Kidney (tissue), 14 donors: ENCODE measurements around the gene PNP. TPM values are rescaled to one million over a fixed set of nuclear protein-coding genes. Genes with fewer than 3 reads are reported as not detected.

Experiments used
- DNase-seq, 5 donors: peaks; one replicate each; pipeline ENCODE4 v3.0.0-alpha.2; 2013 to 2020
- FAIRE-seq: peaks from 2 replicates; lab custom pipeline; 2012; peaks lifted over from hg19 to GRCh38; lab: Jason Lieb, UNC
- H3K27ac ChIP-seq, 2 donors: one replicate each; pipeline ENCODE4 v1.7.0; 2013; ENCODE audit warnings: low read depth in 2 of 2, low read length in 2 of 2, inconsistent platforms in 1 of 2
- H3K27me3 ChIP-seq: one replicate; pipeline ENCODE4 v1.7.1; 2013; ENCODE audit warnings: low read length, inconsistent platforms; ENCODE audit not compliant: control insufficient read depth, insufficient read depth
- H3K36me3 ChIP-seq, 3 donors: one replicate each; pipeline versions ENCODE4 v1.7.0 to v1.7.1; 2013; ENCODE audit warnings: low read length in 3 of 3, control low read depth in 1 of 3, inconsistent platforms in 1 of 3; ENCODE audit not compliant: insufficient read depth in 3 of 3, control insufficient read depth in 2 of 3
- H3K4me1 ChIP-seq, 3 donors: one replicate each; pipeline versions ENCODE4 v1.7.0 to v1.7.1; 2013; ENCODE audit warnings: low read length in 3 of 3, inconsistent platforms in 1 of 3, low read depth in 1 of 3; ENCODE audit not compliant: control insufficient read depth in 2 of 3, insufficient read depth in 2 of 3
- H3K4me3 ChIP-seq, 3 donors: one replicate each; pipeline versions ENCODE4 v1.7.0 to v1.8.1; 2013; ENCODE audit warnings: low read length in 3 of 3, control low read depth in 1 of 3, inconsistent platforms in 1 of 3
- H3K9ac ChIP-seq, 3 donors: one replicate each; pipeline versions ENCODE4 v1.7.0 to v1.7.1; 2013; ENCODE audit warnings: low read length in 3 of 3, control low read depth in 1 of 3, inconsistent platforms in 1 of 3
- H3K9me3 ChIP-seq, 3 donors: one replicate each; pipeline versions ENCODE4 v1.7.0 to v1.7.1; 2013; ENCODE audit warnings: low read length in 3 of 3, control low read depth in 1 of 3, inconsistent platforms in 1 of 3; ENCODE audit not compliant: control insufficient read depth in 2 of 3, insufficient read depth in 1 of 3
- intact Hi-C: fragments of 100-400 bp; cut with DNase I; formaldehyde crosslinking; loops from one replicate; pipeline ENCODE4 v1.11.1; 2022
- polyA plus RNA-seq: library from polyadenylated mRNA; stranded (reverse); fragments of 350-450 nt; fragmentation: Illumina TruSeq; extraction: RNeasy Lipid Tissue Mini Kit (QIAGEN cat#74804); gene quantifications from one replicate; pipeline ENCODE4 v1.2.3, GENCODE V29; 2014; ENCODE audit warnings: low read depth, low replicate concordance; ENCODE audit not compliant: insufficient read depth
- total RNA-seq: library from RNA; stranded (reverse); fragmentation: NEBNext Ultra II Directional; extraction: Animal tissue kit (Norgen Biotek cat#: 25700); gene quantifications from one replicate; pipeline ENCODE4 v1.2.1, GENCODE V29; 2021
- TF ChIP-seq, protein P1 (sequence below): IDR thresholded peaks from 3 replicates; pipeline ENCODE4 v1.5.1; 2012; ENCODE audit warnings: mild to moderate bottlenecking, moderate library complexity, borderline replicate concordance; ENCODE audit not compliant: insufficient read depth; ENCODE audit errors: extremely low read depth
- donor health status: control.
- donor health status: control.
- donor health status: control.
- donor health status: control.
- donor health status: control.
- donor health status: DM: yes; HTN: yes; CAD: no.
- donor health status: Normal renal cell carcinoma (clear cell type).

The PNP gene
- total and polyA plus RNA-seq, 2 donors from 2014 or later = 80.7 to 183 TPM

DNA sequence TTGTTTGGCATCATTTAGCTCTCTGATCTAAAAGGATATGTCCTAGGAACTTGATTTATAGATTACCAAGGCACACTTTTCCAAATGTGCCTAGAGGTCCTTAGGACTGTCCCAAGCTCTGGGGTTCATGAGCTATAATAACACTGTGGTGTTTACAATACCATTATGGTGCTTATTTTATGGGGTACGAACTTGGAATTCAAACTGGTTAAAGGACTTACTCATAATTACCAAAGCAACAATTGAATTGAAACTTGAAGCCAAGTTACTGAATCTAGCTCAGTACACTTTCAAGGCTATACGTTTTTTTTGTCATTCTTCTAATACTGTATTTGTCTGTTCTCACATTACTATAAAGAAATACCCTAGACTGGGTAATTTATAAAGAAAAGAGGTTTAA is 46.3 kb upstream of the PNP start:
- TF ChIP-seq, protein P1, sequence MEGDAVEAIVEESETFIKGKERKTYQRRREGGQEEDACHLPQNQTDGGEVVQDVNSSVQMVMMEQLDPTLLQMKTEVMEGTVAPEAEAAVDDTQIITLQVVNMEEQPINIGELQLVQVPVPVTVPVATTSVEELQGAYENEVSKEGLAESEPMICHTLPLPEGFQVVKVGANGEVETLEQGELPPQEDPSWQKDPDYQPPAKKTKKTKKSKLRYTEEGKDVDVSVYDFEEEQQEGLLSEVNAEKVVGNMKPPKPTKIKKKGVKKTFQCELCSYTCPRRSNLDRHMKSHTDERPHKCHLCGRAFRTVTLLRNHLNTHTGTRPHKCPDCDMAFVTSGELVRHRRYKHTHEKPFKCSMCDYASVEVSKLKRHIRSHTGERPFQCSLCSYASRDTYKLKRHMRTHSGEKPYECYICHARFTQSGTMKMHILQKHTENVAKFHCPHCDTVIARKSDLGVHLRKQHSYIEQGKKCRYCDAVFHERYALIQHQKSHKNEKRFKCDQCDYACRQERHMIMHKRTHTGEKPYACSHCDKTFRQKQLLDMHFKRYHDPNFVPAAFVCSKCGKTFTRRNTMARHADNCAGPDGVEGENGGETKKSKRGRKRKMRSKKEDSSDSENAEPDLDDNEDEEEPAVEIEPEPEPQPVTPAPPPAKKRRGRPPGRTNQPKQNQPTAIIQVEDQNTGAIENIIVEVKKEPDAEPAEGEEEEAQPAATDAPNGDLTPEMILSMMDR = no peak
- Histone ChIP-seq H3K27me3 (no peaks in the 10 kb centered on the region), H3K4me1 (no peaks in the 10 kb centered on the region), H3K36me3 (no peaks in the 10 kb centered on the region), H3K9ac (no peak overlapping the region), H3K9me3 (no peaks in the 10 kb centered on the region), H3K4me3 (no peak overlapping the region), H3K27ac (no peak overlapping the region)
- no peak for DNase-seq
- intact Hi-C loops = no loop called here
- FAIRE-seq = no peak

GRCh38 chr14:20424851-20425250 is 44.4 kb upstream of the PNP start:
- Histone ChIP-seq H3K9me3 (no peaks in the 10 kb centered on the region), H3K4me3 (no peak overlapping the region), H3K27ac (no peak overlapping the region), H3K27me3 (no peaks in the 10 kb centered on the region), H3K36me3 (no peaks in the 10 kb centered on the region), H3K4me1 (peaks cover 0 to 2% (median 0%) of the 10 kb centered on the region in 3 donors), H3K9ac (no peak overlapping the region)
- intact Hi-C loops = no loop called here
- no peak for FAIRE-seq
- no peak for DNase-seq
- TF ChIP-seq, protein P1 = no peak

DNA sequence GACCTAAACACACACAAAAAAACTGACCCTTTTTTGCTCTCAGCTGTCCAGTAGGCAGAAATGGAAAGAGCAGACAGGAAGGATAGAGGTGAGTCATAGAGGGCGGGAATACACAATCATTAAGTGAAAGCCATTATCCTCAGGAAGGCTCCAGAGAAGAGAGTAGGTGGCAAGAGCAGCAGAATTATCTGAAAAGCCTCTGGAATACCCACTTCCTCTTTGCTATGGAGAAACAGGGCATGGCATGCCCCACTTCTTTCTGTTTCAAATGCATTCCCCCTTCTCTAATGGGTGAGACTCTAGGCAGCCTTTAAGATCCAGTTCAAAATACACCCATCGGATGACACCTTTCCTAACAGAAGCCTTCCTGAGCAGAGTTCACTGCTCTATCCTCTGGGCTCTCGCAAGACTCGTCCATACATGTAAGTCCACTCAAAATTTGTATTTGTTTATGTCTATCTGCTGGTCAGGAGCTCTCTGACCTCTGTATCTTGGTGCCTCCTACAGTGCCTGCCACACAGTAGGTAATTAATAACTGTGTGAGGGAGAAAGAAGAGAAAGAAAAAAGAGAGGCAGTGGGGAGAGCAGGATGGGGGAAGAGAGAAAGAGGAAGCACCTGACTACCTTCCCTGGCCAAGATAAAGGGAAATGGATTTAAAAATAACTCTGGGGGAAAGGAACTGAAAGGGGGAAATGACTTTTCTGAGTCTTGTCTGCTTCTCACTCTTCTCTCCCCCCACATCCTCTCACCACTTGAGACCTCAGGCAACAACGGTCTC is 41.8 kb upstream of the PNP start:
- FAIRE-seq (no peak), DNase-seq (no peak)
- Histone ChIP-seq H3K27ac (no peak overlapping the region), H3K4me3 (no peak overlapping the region), H3K36me3 (no peaks in the 10 kb centered on the region), H3K4me1 (peaks cover 0 to 2% (median 0%) of the 10 kb centered on the region in 3 donors), H3K9me3 (no peaks in the 10 kb centered on the region), H3K9ac (no peak overlapping the region), H3K27me3 (no peaks in the 10 kb centered on the region)
- intact Hi-C loops = no loop called here
- TF ChIP-seq, protein P1 = no peak
